OCI-LY1 (cell line): ENCODE measurements around the gene CHMP1A.
A peak's percentile ranks its signal among the peaks of the same experiment; 100 is the strongest.

Source experiments
- H2AFZ ChIP-seq: fragments of 200-600 bp; sonication (generic), shearing (Covaris generic); 2 replicates; pipeline ENCODE4 v1.6.0; 2014; ENCODE audit warnings: antibody characterized with exemption, mild to moderate bottlenecking, low read length
- H3F3A ChIP-seq: fragments of 200-600 bp; sonication (generic), shearing (Covaris generic); 2 replicates; pipeline ENCODE4 v1.6.0; 2014; ENCODE audit warnings: mild to moderate bottlenecking, antibody characterized with exemption, low read length, moderate library complexity; ENCODE audit not compliant: insufficient read depth
- H3K27ac ChIP-seq: fragments of 200-600 bp; sonication (generic); 2 replicates; pipeline ENCODE4 v1.5.1; 2014; ENCODE audit warnings: low read length, mixed run types, mild to moderate bottlenecking, low read depth; ENCODE audit not compliant: poor library complexity, severe bottlenecking
- H3K27me3 ChIP-seq: fragments of 200-600 bp; sonication (generic); 2 replicates; pipeline ENCODE4 v1.6.0; 2014; ENCODE audit warnings: antibody characterized with exemption, mild to moderate bottlenecking, low read length, moderate library complexity; ENCODE audit not compliant: insufficient read depth
- H3K36me3 ChIP-seq: fragments of 200-600 bp; sonication (generic); 2 replicates; pipeline ENCODE4 v1.6.1; 2014; ENCODE audit warnings: mild to moderate bottlenecking, antibody characterized with exemption, low read length, moderate library complexity, mixed read lengths; ENCODE audit not compliant: insufficient read depth
- H3K4me1 ChIP-seq: fragments of 200-600 bp; sonication (generic); 2 replicates; pipeline ENCODE4 v1.5.1; 2014; ENCODE audit warnings: mild to moderate bottlenecking, low read length, moderate library complexity; ENCODE audit not compliant: insufficient read depth, severe bottlenecking
- H3K4me2 ChIP-seq: fragments of 200-600 bp; sonication (generic), shearing (Covaris generic); 2 replicates; pipeline ENCODE4 v1.6.1; 2014; ENCODE audit warnings: low read length
- H3K4me3 ChIP-seq: fragments of 200-600 bp; sonication (generic); 2 replicates; pipeline ENCODE4 v1.5.1; 2014; ENCODE audit warnings: low read length, low read depth, mild to moderate bottlenecking, mixed read lengths; ENCODE audit not compliant: poor library complexity, severe bottlenecking
- H3K79me2 ChIP-seq: fragments of 200-600 bp; shearing (Covaris generic); 2 replicates; pipeline ENCODE4 v1.6.1; 2016; ENCODE audit warnings: mixed run types, low read length, mixed read lengths; ENCODE audit not compliant: insufficient read depth
- H3K9ac ChIP-seq: fragments of 200-600 bp; sonication (generic), shearing (Covaris generic); 2 replicates; pipeline ENCODE4 v1.6.1; 2014; ENCODE audit warnings: mild to moderate bottlenecking, low read length, mixed read lengths
- H3K9me2 ChIP-seq: fragments of 200-600 bp; sonication (generic), shearing (Covaris generic); 2 replicates; pipeline ENCODE4 v1.6.1; 2014; ENCODE audit warnings: low read depth, mild to moderate bottlenecking, low read length, mixed read lengths
- H3K9me3 ChIP-seq: fragments of 200-600 bp; shearing (Covaris generic); 2 replicates; pipeline ENCODE4 v1.6.1; 2014; ENCODE audit warnings: low read length, mixed read lengths
- H4K20me1 ChIP-seq: fragments of 200-600 bp; sonication (generic), shearing (Covaris generic); 2 replicates; pipeline ENCODE4 v1.6.0; 2016; ENCODE audit warnings: mild to moderate bottlenecking, low read length; ENCODE audit not compliant: insufficient read depth
- EZH2 ChIP-seq: fragments of 200-600 bp; sonication (generic), shearing (Covaris generic); IDR thresholded peaks from 2 replicates; pipeline ENCODE4 v1.8.0; 2017; ENCODE audit warnings: borderline replicate concordance, mixed run types, mild to moderate bottlenecking, antibody characterized with exemption, low read length, moderate library complexity, mixed read lengths
- TF ChIP-seq, protein P1 (sequence below): fragments of 200-600 bp; sonication (generic), shearing (Covaris generic); IDR thresholded peaks from 2 replicates; pipeline ENCODE4 v1.5.1; 2017; ENCODE audit warnings: mild to moderate bottlenecking, antibody characterized with exemption, low read length, moderate library complexity, mixed read lengths

Gene CHMP1A

DNA sequence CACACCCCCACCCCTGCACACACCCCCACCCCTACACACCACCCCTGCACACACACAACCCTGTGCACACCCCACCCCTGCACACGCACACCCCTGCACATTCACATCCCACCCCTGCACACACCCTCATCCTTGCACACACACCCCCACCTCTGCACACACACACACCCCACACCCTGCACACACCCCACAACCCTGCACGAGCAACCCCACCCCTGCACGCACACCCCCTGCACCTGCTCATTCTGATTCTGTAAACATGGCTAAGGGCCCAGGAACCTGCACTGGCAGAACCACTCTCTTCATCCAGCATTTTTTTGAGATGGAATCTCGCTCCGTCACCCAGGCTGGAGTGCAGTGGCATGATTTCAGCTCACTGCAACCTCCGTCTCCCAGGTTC is 18.1 kb downstream of the CHMP1A start:
- Histone ChIP-seq H3K27me3 (peaks cover 5% of the 10 kb centered on the region; the same call in 1 of the 2 replicates), H3F3A (no peaks in the 10 kb centered on the region), H3K36me3 (no peaks in the 10 kb centered on the region), H3K9ac (no peak overlapping the region), H2AFZ (no peak overlapping the region), H3K4me2 (no peak overlapping the region), H3K27ac (no peak overlapping the region), H4K20me1 (no peaks in the 10 kb centered on the region), H3K9me3 (no peaks in the 10 kb centered on the region), H3K79me2 (no peaks in the 10 kb centered on the region), H3K9me2 (no peaks in the 10 kb centered on the region), H3K4me3 (no peak overlapping the region), H3K4me1 (no peaks in the 10 kb centered on the region)
- no peak for TF ChIP-seq EZH2
- TF ChIP-seq, protein P1, sequence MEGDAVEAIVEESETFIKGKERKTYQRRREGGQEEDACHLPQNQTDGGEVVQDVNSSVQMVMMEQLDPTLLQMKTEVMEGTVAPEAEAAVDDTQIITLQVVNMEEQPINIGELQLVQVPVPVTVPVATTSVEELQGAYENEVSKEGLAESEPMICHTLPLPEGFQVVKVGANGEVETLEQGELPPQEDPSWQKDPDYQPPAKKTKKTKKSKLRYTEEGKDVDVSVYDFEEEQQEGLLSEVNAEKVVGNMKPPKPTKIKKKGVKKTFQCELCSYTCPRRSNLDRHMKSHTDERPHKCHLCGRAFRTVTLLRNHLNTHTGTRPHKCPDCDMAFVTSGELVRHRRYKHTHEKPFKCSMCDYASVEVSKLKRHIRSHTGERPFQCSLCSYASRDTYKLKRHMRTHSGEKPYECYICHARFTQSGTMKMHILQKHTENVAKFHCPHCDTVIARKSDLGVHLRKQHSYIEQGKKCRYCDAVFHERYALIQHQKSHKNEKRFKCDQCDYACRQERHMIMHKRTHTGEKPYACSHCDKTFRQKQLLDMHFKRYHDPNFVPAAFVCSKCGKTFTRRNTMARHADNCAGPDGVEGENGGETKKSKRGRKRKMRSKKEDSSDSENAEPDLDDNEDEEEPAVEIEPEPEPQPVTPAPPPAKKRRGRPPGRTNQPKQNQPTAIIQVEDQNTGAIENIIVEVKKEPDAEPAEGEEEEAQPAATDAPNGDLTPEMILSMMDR: no peak

GRCh38 chr16:89638455-89638854 is 19.1 kb downstream of the CHMP1A start:
- no peaks in the 10 kb centered on the region for H4K20me1 ChIP-seq
- H3K36me3 ChIP-seq: no peaks in the 10 kb centered on the region
- no peaks in the 10 kb centered on the region for H3F3A ChIP-seq
- H3K27me3 ChIP-seq: peaks cover 5% of the 10 kb centered on the region; the same call in 1 of the 2 replicates
- no peaks in the 10 kb centered on the region for H3K4me1 ChIP-seq
- H3K4me2 ChIP-seq: no peak overlapping the region
- no peak overlapping the region for H3K9ac ChIP-seq
- TF ChIP-seq, protein P1: no peak
- TF ChIP-seq EZH2: no peak
- H2AFZ ChIP-seq: no peak overlapping the region
- no peaks in the 10 kb centered on the region for H3K9me3 ChIP-seq
- no peaks in the 10 kb centered on the region for H3K9me2 ChIP-seq
- H3K27ac ChIP-seq: no peak overlapping the region
- no peak overlapping the region for H3K4me3 ChIP-seq
- no peaks in the 10 kb centered on the region for H3K79me2 ChIP-seq

DNA sequence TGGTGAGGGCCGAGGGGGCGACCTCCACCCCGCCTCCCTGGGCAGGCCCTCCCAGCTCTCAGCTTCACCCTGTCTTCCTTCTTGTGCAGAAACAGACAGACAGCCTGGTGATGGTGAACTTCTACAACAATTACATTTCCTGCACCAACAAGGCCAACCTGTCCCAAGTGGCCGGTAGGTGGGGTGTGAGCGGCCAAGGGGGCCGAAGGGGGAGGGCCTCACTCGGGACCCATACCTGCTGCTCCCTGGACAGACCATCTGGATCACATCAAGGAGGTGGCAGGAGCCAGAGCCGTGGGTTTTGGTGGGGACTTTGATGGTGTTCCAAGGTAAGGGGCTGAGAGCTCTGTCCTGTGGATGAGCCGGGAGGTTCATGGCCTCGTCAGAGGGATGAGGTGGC is 20.1 kb downstream of the CHMP1A start:
- H3K27ac ChIP-seq: no peak overlapping the region
- H3K9me2 ChIP-seq: no peaks in the 10 kb centered on the region
- no peak overlapping the region for H3K4me3 ChIP-seq
- no peaks in the 10 kb centered on the region for H3K9me3 ChIP-seq
- no peaks in the 10 kb centered on the region for H3K36me3 ChIP-seq
- H3K4me2 ChIP-seq: no peak overlapping the region
- H3K79me2 ChIP-seq: no peaks in the 10 kb centered on the region
- H3K4me1 ChIP-seq: no peaks in the 10 kb centered on the region
- peaks cover 5% of the 10 kb centered on the region; the same call in 1 of the 2 replicates for H3K27me3 ChIP-seq
- H3K9ac ChIP-seq: no peak overlapping the region
- H4K20me1 ChIP-seq: no peaks in the 10 kb centered on the region
- no peak overlapping the region for H2AFZ ChIP-seq
- no peaks in the 10 kb centered on the region for H3F3A ChIP-seq
- TF ChIP-seq EZH2: no peak
- TF ChIP-seq, protein P1: peak; percentile 12; the same call in 1 of the 2 replicates
